CD14-positive monocyte (primary cell): ENCODE data around the gene SPPL2A. TPM values are rescaled to one million over a fixed set of nuclear protein-coding genes. Genes with fewer than 3 reads are reported as not detected.
A peak's percentile ranks its signal among the peaks of the same experiment; 100 is the strongest.

Experiments used
- DNase-seq, 3 donors: peaks; one replicate each; pipeline ENCODE4 v3.0.0-alpha.2; 2011 to 2022
- H2AFZ ChIP-seq: 2 replicates; pipeline ENCODE4 v1.6.0; 2012; ENCODE audit warnings: mild to moderate bottlenecking, low read depth, low read length, inconsistent platforms; ENCODE audit not compliant: insufficient read depth, poor library complexity, severe bottlenecking
- H3K27ac ChIP-seq, 2 donors: 1 replicate in 1 of 2; 2 replicates in 1 of 2; pipeline ENCODE4 v1.5.1; 2012 to 2013; ENCODE audit warnings: low read length in 2 of 2, control low read depth in 1 of 2, inconsistent platforms in 1 of 2, low read depth in 1 of 2, mild to moderate bottlenecking in 1 of 2
- H3K27me3 ChIP-seq, 2 donors: one replicate each; pipeline versions ENCODE4 v1.6.0 to v1.6.1; 2011 to 2013; ENCODE audit warnings: low read length in 2 of 2; ENCODE audit not compliant: control insufficient read depth in 2 of 2, insufficient read depth in 2 of 2
- H3K36me3 ChIP-seq, 2 donors: replicated peaks in 1 of 2; 1 replicate in 1 of 2; 2 replicates in 1 of 2; pipeline versions ENCODE4 v1.5.1 to v1.6.1; 2012 to 2013; ENCODE audit warnings: low read length in 2 of 2, control low read depth in 1 of 2, inconsistent platforms in 1 of 2, mild to moderate bottlenecking in 1 of 2; ENCODE audit not compliant: insufficient read depth in 2 of 2, control insufficient read depth in 1 of 2
- H3K4me1 ChIP-seq, 2 donors: 1 replicate in 1 of 2; 2 replicates in 1 of 2; pipeline versions ENCODE4 v1.5.1 to v1.6.1; 2012 to 2013; ENCODE audit warnings: low read length in 2 of 2, control low read depth in 1 of 2, inconsistent platforms in 1 of 2, mild to moderate bottlenecking in 1 of 2, moderate library complexity in 1 of 2; ENCODE audit not compliant: insufficient read depth in 2 of 2, control insufficient read depth in 1 of 2
- H3K4me2 ChIP-seq: replicated peaks from 2 replicates; pipeline ENCODE3; 2012; ENCODE audit warnings: low read length, moderate library complexity, mild to moderate bottlenecking; ENCODE audit not compliant: poor library complexity, severe bottlenecking; ENCODE audit errors: extremely low read depth
- H3K4me3 ChIP-seq, 3 experiments: fragments of 200-600 bp in 1 of 3; sonication (generic) in 1 of 3; replicated peaks in 1 of 3; 1 replicate in 2 of 3; 2 replicates in 1 of 3; pipeline ENCODE4 v1.5.1; 2011 to 2013; ENCODE audit warnings: low read length in 3 of 3, mild to moderate bottlenecking in 3 of 3, control low read depth in 2 of 3, low read depth in 2 of 3, inconsistent platforms in 1 of 3, moderate library complexity in 1 of 3
- H3K79me2 ChIP-seq: 2 replicates; pipeline ENCODE4 v1.6.0; 2012; ENCODE audit warnings: mild to moderate bottlenecking, control low read depth, inconsistent platforms, low read length, moderate library complexity; ENCODE audit not compliant: insufficient read depth
- H3K9ac ChIP-seq: 2 replicates; pipeline ENCODE4 v1.6.0; 2017; ENCODE audit warnings: low read length, mild to moderate bottlenecking; ENCODE audit not compliant: insufficient read depth, poor library complexity, severe bottlenecking
- H3K9me3 ChIP-seq, 2 donors: replicated peaks in 1 of 2; 1 replicate in 1 of 2; 2 replicates in 1 of 2; pipeline versions ENCODE4 v1.5.1 to v1.6.1; 2012 to 2013; ENCODE audit warnings: low read length in 2 of 2, control low read depth in 1 of 2; ENCODE audit not compliant: control insufficient read depth in 1 of 2, insufficient read depth in 1 of 2
- H4K20me1 ChIP-seq: 2 replicates; pipeline ENCODE4 v1.6.0; 2012; ENCODE audit warnings: mild to moderate bottlenecking, low read length, control low read depth, moderate library complexity; ENCODE audit not compliant: insufficient read depth
- H3K27ac Mint-ChIP-seq, 7 donors: one replicate each; pipeline ENCODE4 v1.8.0; 2020; ENCODE audit warnings: mild to moderate bottlenecking in 7 of 7, mixed read lengths in 7 of 7, moderate library complexity in 6 of 7, inconsistent platforms in 2 of 7
- H3K27me3 Mint-ChIP-seq, 3 donors: one replicate each; pipeline ENCODE4 v1.8.0; 2021 to 2022; ENCODE audit warnings: low read depth in 3 of 3, mild to moderate bottlenecking in 3 of 3, mixed read lengths in 3 of 3, moderate library complexity in 3 of 3, inconsistent platforms in 1 of 3
- H3K36me3 Mint-ChIP-seq, 2 donors: one replicate each; pipeline ENCODE4 v1.8.0; 2020; ENCODE audit warnings: mixed read lengths in 2 of 2, inconsistent platforms in 1 of 2, mild to moderate bottlenecking in 1 of 2
- H3K4me1 Mint-ChIP-seq: one replicate; pipeline ENCODE4 v1.8.0; 2020; ENCODE audit warnings: mild to moderate bottlenecking, mixed read lengths
- H3K4me3 Mint-ChIP-seq, 2 donors: one replicate each; pipeline ENCODE4 v1.8.0; 2020; ENCODE audit warnings: mild to moderate bottlenecking in 2 of 2, mixed read lengths in 2 of 2, moderate library complexity in 1 of 2
- H3K9me3 Mint-ChIP-seq, 7 donors: one replicate each; pipeline ENCODE4 v1.8.0; 2020 to 2022; ENCODE audit warnings: mixed read lengths in 7 of 7, mild to moderate bottlenecking in 6 of 7, moderate library complexity in 6 of 7, inconsistent platforms in 2 of 7
- WGBS: methylation state at CpG from one replicate; pipeline ENCODE4 v1.1.5; 2013; ENCODE audit warnings: missing lambda C conversion rate; ENCODE audit not compliant: insufficient coverage; 5-methylcytosine and 5-hydroxymethylcytosine counted together
- intact Hi-C, 2 donors: fragments of 100-400 bp; cut with micrococcal nuclease; formaldehyde crosslinking; loops; one replicate each; pipeline versions ENCODE4 v1.15.0 to v1.15.1; 2023
- polyA plus RNA-seq, 3 donors: library from polyadenylated mRNA; depleted of rRNA in 1 of 3; unstranded in 2 of 3; stranded (reverse) in 1 of 3; fragments of 300-500 nt in 2 of 3; fragments of >200 nt in 1 of 3; fragmentation: Illumina TruSeq in 2 of 3; gene quantifications; 1 replicate in 2 of 3; 2 replicates in 1 of 3; pipeline ENCODE4 v1.2.3, GENCODE V29; 2012 to 2021
- TF ChIP-seq, protein P1 (sequence below): fragments of 200-600 bp; IDR thresholded peaks from one replicate; pipeline ENCODE4 v1.8.0; 2022; ENCODE audit warnings: antibody characterized with exemption, mild to moderate bottlenecking

SPPL2A gene
- polyA plus RNA-seq, 3 donors = 111 to 204 (median 190) TPM

DNA sequence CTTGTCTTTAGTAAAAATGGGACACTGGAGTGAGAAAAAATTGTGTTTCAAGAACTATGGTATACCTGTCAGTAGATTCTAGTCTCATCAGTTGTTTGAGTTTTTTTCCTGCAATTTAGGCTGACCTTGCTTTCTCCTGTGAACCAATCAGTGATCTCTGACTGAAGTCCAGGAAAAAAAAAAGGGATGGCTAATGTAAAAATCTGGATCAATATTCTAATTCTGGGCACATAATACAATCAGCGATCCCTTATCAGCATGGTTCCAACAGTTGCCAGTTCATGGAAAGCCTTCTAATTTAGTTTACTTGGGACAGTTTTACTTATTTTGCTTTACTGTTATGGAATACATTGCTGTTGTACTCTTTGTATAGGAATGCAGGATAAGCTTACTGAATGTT, 95.9 kb downstream of the SPPL2A start:
- H3K27ac ChIP-seq = no peak overlapping the region
- H3K4me1 ChIP-seq = no peaks in the 10 kb centered on the region
- Mint-ChIP-seq H3K27ac (no peak overlapping the region), H3K4me3 (no peak overlapping the region), H3K4me1 (no peaks in the 10 kb centered on the region), H3K27me3 (peaks cover 0 to 1% (median 0%) of the 10 kb centered on the region in 3 donors), H3K9me3 (peaks cover 0 to 2% (median 0%) of the 10 kb centered on the region in 7 donors), H3K36me3 (peaks cover 14 to 25% of the 10 kb centered on the region in 2 donors)
- H3K9ac ChIP-seq = no peak overlapping the region
- H3K4me2 ChIP-seq = no peak overlapping the region
- H2AFZ ChIP-seq = no peak overlapping the region
- TF ChIP-seq, protein P1, sequence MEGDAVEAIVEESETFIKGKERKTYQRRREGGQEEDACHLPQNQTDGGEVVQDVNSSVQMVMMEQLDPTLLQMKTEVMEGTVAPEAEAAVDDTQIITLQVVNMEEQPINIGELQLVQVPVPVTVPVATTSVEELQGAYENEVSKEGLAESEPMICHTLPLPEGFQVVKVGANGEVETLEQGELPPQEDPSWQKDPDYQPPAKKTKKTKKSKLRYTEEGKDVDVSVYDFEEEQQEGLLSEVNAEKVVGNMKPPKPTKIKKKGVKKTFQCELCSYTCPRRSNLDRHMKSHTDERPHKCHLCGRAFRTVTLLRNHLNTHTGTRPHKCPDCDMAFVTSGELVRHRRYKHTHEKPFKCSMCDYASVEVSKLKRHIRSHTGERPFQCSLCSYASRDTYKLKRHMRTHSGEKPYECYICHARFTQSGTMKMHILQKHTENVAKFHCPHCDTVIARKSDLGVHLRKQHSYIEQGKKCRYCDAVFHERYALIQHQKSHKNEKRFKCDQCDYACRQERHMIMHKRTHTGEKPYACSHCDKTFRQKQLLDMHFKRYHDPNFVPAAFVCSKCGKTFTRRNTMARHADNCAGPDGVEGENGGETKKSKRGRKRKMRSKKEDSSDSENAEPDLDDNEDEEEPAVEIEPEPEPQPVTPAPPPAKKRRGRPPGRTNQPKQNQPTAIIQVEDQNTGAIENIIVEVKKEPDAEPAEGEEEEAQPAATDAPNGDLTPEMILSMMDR = no peak
- peaks cover 5 to 87% of the 10 kb centered on the region in 2 donors for H3K36me3 ChIP-seq
- H3K4me3 ChIP-seq = no peak overlapping the region
- intact Hi-C loops = no loop called here
- H4K20me1 ChIP-seq = peaks cover 98% of the 10 kb centered on the region
- DNase-seq = no peak
- peaks cover 100% of the 10 kb centered on the region for H3K79me2 ChIP-seq
- no CpG with 5 or more reads among the region's 1 CpG for WGBS
- no peaks in the 10 kb centered on the region for H3K9me3 ChIP-seq
- no peaks in the 10 kb centered on the region for H3K27me3 ChIP-seq

DNA sequence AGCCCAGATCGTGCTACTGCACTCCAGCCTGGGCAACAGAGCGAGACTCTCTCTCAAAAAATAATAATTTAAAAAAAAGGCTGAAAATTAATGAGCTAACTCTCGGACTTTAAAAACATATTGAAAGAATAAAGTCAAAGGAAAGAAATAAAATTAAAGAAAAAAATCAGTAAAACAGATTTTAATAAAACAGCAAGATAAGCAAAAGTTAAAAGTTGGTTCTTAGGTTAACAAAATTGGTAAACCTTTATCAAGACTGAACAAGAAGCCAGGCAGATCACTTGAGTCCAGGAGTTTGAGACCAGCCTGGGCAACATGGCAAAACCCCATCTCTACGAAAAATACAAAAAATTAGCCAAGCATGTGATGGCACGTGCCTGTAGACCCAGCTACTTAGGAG, 99.6 kb downstream of the SPPL2A start:
- H3K4me2 ChIP-seq = no peak overlapping the region
- H2AFZ ChIP-seq = no peak overlapping the region
- 100% methylated on average over 2 of the region's 5 CpGs for WGBS
- Mint-ChIP-seq H3K9me3 (no peaks in the 10 kb centered on the region), H3K27ac (peak overlapping the region in 3 of 7 donors; percentile 15 to 81 (median 60)), H3K27me3 (peaks cover 0 to 1% (median 0%) of the 10 kb centered on the region in 3 donors), H3K4me3 (no peak overlapping the region), H3K36me3 (peaks cover 32 to 50% of the 10 kb centered on the region in 2 donors), H3K4me1 (no peaks in the 10 kb centered on the region)
- TF ChIP-seq, protein P1 = no peak
- intact Hi-C loops = no loop called here
- H3K79me2 ChIP-seq = peaks cover 82% of the 10 kb centered on the region
- no peaks in the 10 kb centered on the region for H3K4me1 ChIP-seq
- DNase-seq = no peak
- H3K9ac ChIP-seq = no peak overlapping the region
- no peaks in the 10 kb centered on the region for H3K9me3 ChIP-seq
- H4K20me1 ChIP-seq = peaks cover 82% of the 10 kb centered on the region
- H3K36me3 ChIP-seq = peaks cover 22 to 93% of the 10 kb centered on the region in 2 donors
- no peak overlapping the region for H3K4me3 ChIP-seq
- H3K27me3 ChIP-seq = no peaks in the 10 kb centered on the region
- no peak overlapping the region for H3K27ac ChIP-seq
